Stimulated activated CD8-positive, alpha-beta memory T cell treated with anti-CD3 and anti-CD28 coated beads, Interleukin-15, amount 100 ng/mL, for 24 hours (primary cell): Measurements from ENCODE around the gene STARD5.
"Not testable (repeated sequence)": the region's sequence is repeated elsewhere in the genome, so short reads cannot be mapped to it uniquely, and the experiment has no call there.

ENCODE experiments used
- DNase-seq: peaks from one replicate; pipeline ENCODE4 v3.0.0-alpha.2; 2020; ENCODE audit warnings: low read depth

Gene STARD5

GRCh38 chr15:81337241-81337640 lies 13.3 kb upstream of the STARD5 start:
- DNase-seq = no peak

- no peak for DNase-seq
These were observed 12.6 kb upstream of the STARD5 start for GRCh38 chr15:81336568-81336967.

GRCh38 chr15:81335631-81336030 lies 11.7 kb upstream of the STARD5 start:
- DNase-seq = no peak

- no peak for DNase-seq
These were observed 11.0 kb upstream of the STARD5 start for GRCh38 chr15:81334768-81335435.

GRCh38 chr15:81333363-81333762 lies 9.4 kb upstream of the STARD5 start:
- no peak for DNase-seq

- DNase-seq = no peak
These were observed 8.4 kb upstream of the STARD5 start for GRCh38 chr15:81332326-81332725.

- no peak for DNase-seq
These were observed 7.7 kb upstream of the STARD5 start for GRCh38 chr15:81331600-81331999.

- not testable (repeated sequence) for DNase-seq
These were observed 7.2 kb upstream of the STARD5 start for GRCh38 chr15:81331141-81331540.

- no peak for DNase-seq
These were observed 6.6 kb upstream of the STARD5 start for GRCh38 chr15:81330366-81331090.

GRCh38 chr15:81329446-81329845 lies 5.5 kb upstream of the STARD5 start:
- DNase-seq = no peak

GRCh38 chr15:81327516-81327915 lies 3.6 kb upstream of the STARD5 start:
- no peak for DNase-seq

- no peak for DNase-seq
These were observed 2.7 kb upstream of the STARD5 start for GRCh38 chr15:81326466-81327212.

- no peak for DNase-seq
These were observed 390 bp downstream of the STARD5 start for GRCh38 chr15:81323559-81323943.

GRCh38 chr15:81322676-81323253 lies 1.2 kb downstream of the STARD5 start:
- no peak for DNase-seq

- no peak for DNase-seq
These were observed 2.3 kb downstream of the STARD5 start for GRCh38 chr15:81321667-81322066.

GRCh38 chr15:81317642-81318017 lies 6.3 kb downstream of the STARD5 start:
- no peak for DNase-seq

GRCh38 chr15:81316267-81316666 lies 7.7 kb downstream of the STARD5 start:
- no peak for DNase-seq

GRCh38 chr15:81315452-81316175 lies 8.3 kb downstream of the STARD5 start:
- DNase-seq = no peak

- no peak for DNase-seq
These were observed 9.6 kb downstream of the STARD5 start for GRCh38 chr15:81314378-81314777.

GRCh38 chr15:81313686-81314085 lies 10.3 kb downstream of the STARD5 start:
- no peak for DNase-seq

GRCh38 chr15:81312790-81313543 lies 11.0 kb downstream of the STARD5 start:
- no peak for DNase-seq
